GM19099 (cell line): ENCODE data around the gene TMEM156.

Experiments
- POLR2A ChIP-seq: IDR thresholded peaks from 3 replicates; pipeline ENCODE4 v1.6.1; 2011; ENCODE audit warnings: low read depth; ENCODE audit not compliant: insufficient read length; ENCODE audit errors: extremely low read depth

The TMEM156 gene

GRCh38 chr4:38928974-38929373, 103.2 kb downstream of the TMEM156 start:
- TF ChIP-seq POLR2A: no peak

GRCh38 chr4:38928568-38928967, 103.6 kb downstream of the TMEM156 start:
- TF ChIP-seq POLR2A: no peak

- no peak for TF ChIP-seq POLR2A
Measured at GRCh38 chr4:38926896-38927295, 105.3 kb downstream of the TMEM156 start.

DNA sequence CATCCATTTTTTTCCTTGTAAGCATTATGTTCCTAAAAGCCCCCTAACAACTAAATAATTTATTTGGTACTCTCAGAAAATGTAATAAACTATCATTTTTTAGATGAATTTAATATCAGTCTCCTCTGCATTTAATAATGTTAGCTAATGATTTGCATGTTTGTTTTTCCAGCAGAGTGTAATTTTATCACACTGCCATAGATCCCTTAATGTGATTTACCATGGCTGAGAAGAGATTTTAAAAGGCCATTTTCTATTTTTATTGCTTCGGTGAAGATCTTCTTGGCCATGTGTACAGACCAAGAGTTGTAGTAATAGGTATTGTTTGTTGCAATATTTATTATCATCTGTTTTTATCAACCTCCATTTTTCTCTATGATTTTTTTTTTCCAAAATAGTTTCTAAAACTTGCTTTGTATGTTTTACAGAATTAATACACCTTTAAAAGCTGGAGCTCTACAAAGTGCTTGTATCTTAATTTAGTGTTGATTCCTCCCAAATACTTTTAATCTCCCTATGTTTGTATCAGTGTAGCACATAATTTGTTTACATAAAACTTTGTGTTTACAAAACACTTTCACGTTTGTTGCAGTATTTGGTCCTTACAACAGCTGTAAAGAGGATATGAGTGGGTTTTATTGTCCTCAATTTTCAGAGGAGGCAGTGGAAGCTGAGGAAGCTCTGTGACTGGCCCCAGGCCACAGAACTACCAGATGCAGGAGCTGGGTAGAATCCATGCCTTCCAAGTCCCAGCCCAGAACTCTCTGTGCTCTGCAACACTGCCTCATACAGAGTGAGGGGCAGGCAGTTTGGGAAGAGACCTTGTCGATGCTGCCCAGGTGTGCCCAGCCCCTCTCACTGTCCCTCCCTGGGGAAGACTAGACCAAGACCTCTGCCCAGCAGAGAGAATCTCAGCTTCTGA, 106.5 kb downstream of the TMEM156 start:
- no peak for TF ChIP-seq POLR2A

- TF ChIP-seq POLR2A: no peak
Measured at GRCh38 chr4:38924353-38924752, 107.9 kb downstream of the TMEM156 start.

DNA sequence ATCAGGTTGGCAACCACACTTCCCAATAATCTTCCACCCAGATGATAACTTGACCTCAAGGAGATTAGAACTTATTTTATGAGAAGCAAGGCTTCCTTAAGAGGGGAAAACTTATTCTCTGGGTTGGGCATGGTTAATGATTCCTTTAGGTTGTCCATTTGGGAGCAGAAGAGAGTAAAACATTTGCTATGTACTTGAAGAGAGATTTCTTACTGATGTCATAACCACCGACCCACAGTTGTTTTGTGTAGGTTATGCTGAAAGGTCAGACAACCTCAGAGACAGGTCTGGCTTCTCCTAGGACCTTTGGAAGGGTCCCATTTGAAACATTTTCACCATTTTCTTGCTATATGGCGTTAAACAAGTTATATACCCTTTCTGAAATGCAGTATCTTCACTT, 108.5 kb downstream of the TMEM156 start:
- no peak for TF ChIP-seq POLR2A

DNA sequence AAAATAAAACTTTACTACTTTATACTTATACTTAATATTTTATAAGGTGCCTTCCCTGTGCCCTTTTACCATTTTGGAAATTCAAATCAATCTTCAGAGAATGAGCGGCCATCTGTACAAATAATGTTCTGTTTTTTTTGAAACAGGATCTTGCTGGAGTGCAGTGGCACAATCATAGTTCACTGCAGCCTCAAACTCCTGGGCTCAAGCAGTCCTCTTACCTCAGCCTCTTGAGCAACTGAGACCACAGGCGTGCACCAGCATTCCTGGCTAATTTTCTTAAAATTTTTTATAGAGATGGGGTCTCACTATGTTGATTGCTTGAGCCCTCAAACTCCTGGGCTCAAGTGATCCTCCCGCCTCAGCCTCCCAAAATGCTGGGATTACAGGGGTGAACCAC, 111.1 kb downstream of the TMEM156 start:
- TF ChIP-seq POLR2A: no peak

GRCh38 chr4:38920677-38921076, 111.5 kb downstream of the TMEM156 start:
- no peak for TF ChIP-seq POLR2A

DNA sequence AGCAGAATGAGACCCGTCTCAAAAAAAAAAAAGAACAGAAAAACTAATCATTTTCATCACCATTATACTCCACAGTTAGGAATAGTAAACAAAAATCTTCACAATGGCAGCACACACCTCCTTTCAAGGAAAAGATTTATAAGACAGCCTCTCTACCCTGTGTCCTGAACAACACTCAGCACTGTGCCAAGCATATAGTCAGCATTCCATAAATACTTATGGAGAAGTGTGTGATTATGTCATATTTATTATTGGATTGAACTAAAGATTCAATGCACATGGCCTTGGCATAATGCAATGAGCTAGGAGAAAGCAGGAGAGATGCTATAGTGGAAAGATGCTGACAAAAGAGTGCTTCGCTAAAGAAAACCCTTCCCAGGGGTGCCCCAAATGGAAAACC, 112.0 kb downstream of the TMEM156 start:
- TF ChIP-seq POLR2A: no peak

GRCh38 chr4:38919494-38919893, 112.7 kb downstream of the TMEM156 start:
- no peak for TF ChIP-seq POLR2A

DNA sequence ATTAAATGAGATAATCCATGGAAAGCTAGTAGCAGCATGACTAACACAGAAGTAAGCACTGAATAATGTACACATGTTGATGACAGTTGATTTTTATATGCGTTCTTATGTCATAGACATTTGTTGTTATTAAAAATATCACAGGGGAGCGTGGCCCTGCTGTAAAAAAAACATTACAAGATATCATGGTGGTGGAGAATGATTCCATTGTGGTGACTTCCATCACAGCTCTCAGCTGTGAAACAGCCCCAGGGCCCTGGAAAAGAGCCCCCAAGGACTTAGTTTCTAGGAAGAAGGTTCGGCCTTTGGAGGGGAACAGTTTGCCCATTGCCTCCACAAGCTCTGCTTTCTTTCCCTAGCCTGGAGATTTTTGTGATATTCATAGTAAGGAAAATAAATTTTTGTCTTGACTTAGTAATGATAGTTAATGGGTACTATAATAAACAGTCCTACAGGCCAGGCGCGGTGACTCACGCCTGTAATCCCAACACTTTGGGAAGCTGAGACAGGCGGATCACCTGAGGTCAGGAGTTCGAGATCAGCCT, 114.7 kb downstream of the TMEM156 start:
- TF ChIP-seq POLR2A: no peak
